ENCODE data around the gene SPEF1.

Gene SPEF1

DNA sequence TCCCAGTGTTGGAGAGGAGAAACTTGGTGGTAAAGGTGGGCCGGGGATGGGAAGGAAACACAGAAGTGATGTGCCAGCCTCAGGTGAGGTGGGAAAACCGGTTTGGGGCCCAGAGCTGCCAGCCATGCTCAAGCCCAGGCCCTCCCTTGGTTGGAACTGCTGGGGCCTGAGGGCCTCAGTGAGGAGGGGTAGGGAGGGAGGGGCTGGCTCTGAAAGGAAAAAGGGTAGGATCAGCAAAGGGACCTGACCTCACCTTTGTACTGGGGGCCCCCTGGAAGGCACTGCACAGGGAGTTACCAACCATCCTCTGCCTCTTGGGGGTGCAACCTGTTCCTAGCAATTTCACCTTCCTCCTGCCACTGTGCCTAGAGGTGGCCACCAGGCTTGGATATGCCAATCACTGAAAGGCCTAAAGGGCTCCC lies 1.8 kb upstream of the SPEF1 start:
- TF ChIP-seq, protein P1, sequence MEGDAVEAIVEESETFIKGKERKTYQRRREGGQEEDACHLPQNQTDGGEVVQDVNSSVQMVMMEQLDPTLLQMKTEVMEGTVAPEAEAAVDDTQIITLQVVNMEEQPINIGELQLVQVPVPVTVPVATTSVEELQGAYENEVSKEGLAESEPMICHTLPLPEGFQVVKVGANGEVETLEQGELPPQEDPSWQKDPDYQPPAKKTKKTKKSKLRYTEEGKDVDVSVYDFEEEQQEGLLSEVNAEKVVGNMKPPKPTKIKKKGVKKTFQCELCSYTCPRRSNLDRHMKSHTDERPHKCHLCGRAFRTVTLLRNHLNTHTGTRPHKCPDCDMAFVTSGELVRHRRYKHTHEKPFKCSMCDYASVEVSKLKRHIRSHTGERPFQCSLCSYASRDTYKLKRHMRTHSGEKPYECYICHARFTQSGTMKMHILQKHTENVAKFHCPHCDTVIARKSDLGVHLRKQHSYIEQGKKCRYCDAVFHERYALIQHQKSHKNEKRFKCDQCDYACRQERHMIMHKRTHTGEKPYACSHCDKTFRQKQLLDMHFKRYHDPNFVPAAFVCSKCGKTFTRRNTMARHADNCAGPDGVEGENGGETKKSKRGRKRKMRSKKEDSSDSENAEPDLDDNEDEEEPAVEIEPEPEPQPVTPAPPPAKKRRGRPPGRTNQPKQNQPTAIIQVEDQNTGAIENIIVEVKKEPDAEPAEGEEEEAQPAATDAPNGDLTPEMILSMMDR (conservative IDR thresholded peaks at IDR 0.05; ENCODE audit: low read depth, low read length) = no peak
- no peak for DNase-seq (ENCODE audit: low read depth)
- no peak overlapping the region for H3K4me3 ChIP-seq (ENCODE audit: low read depth, low read length)

DNA sequence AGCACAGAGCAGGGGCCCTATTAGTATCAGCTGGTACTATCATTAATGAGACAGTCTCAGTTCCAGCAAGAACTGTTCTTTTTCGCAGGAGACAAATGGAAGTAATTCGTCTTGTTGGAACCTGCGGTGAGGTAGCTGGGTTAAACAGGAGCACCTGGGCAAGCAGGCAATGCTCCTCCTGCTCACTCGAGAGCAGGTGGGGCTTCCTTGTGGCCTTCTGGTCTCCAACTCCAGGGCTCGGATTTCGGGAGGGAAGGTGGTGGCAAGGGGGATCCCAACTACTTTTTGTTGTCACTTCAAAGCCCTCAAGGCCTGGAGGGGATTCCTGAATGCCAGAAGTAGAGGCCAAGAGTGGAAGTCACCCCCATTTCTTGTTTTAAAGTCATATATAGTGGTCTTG lies 1.3 kb upstream of the SPEF1 start:
- H3K4me3 ChIP-seq (ENCODE audit: low read depth, low read length) = no peak overlapping the region
- TF ChIP-seq, protein P1 (conservative IDR thresholded peaks at IDR 0.05; ENCODE audit: low read depth, low read length) = no peak
- DNase-seq (ENCODE audit: low read depth) = no peak

DNA sequence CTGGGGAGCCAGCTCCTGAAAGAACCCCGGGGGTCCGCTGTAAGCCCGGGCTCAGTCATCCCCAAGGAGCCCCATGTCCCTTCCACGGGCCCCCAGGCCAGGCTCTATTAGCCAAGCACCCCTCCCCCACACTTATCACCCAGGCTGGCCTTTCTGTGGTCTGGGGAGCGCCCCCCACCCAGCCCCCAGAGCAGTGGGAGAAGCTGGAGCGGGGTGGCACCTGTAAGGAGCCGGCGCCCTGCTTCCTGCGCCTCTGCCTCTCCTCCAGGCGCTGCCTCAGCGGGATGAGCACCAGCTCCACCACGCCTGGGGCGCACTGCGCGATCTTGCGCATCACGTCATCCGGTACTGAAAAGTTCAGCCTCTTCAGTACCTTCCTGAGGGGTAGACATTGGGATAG lies 2.3 kb downstream of the SPEF1 start:
- DNase-seq (ENCODE audit: low read depth) = no peak
- H3K4me3 ChIP-seq (ENCODE audit: low read depth, low read length) = no peak overlapping the region
- TF ChIP-seq, protein P1 (conservative IDR thresholded peaks at IDR 0.05; ENCODE audit: low read depth, low read length) = no peak

DNA sequence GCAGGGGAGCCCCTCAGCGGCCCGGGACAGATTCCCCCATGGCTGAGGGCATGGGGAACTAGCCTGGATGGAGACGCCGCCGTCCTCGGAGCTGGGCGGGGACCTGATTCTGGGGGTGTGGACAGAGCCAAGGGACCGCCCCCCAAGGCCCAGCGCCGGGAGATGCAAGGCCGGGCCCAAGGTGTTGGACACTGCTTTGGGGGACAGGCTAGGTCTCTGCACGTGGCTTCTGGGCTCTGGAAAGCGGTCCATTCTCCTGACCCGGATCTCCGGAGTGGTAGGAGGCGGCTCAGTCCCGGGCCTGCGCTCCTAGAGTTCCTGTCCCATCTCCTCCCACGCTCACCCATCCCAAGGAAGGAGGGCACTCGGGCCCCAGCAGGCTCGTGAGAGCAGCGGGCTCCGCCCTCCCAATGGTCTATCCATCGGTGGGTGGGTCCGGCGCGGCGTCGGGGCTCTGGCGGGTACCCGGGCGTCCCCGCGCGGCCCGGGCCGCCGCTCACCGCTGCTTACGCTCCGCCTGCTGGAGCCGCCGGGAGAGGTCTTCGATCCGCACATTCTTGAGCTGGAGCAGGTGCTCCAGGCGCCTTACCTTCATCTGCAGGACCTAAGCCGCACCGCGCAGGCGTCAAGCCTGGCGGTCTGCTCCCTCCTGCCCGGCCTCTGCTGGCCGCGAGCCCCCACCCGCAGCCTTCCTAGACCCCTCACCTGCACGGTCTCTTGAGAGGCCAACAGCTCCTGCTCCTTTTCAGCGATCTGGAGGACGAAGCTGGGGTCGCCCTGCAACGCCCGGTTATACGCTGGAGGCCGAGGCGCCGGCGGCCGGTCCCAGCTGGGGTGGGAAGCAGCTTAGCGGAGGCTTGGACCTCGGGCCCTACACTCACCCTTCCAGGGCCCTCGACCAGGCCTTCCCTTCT lies 3.3 kb downstream of the SPEF1 start:
- peak overlapping the region; percentile 54 for H3K4me3 ChIP-seq (ENCODE audit: low read depth, low read length)
- DNase-seq (ENCODE audit: low read depth) = peak; percentile 35
- TF ChIP-seq, protein P1 (conservative IDR thresholded peaks at IDR 0.05; ENCODE audit: low read depth, low read length) = no peak

DNA sequence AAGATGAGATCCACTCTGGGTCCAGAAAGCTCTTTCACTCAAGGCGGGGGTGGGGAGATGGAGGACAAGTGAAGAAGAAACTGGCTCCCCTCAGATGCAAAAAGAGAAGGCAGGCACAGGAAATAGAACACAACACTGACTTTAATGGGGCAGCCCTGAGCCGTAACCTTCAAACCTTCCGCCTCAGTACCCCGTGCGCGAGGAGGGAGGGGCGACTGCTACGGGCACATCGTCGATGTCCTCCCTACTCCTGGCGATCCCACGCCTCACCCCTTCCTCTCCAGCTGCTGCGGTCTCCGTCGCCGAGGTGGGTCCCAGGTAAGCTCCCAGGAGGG lies 3.9 kb downstream of the SPEF1 start:
- TF ChIP-seq, protein P1 (conservative IDR thresholded peaks at IDR 0.05; ENCODE audit: low read depth, low read length) = no peak
- no peak for DNase-seq (ENCODE audit: low read depth)
- peak overlapping the region; percentile 54 for H3K4me3 ChIP-seq (ENCODE audit: low read depth, low read length)

DNA sequence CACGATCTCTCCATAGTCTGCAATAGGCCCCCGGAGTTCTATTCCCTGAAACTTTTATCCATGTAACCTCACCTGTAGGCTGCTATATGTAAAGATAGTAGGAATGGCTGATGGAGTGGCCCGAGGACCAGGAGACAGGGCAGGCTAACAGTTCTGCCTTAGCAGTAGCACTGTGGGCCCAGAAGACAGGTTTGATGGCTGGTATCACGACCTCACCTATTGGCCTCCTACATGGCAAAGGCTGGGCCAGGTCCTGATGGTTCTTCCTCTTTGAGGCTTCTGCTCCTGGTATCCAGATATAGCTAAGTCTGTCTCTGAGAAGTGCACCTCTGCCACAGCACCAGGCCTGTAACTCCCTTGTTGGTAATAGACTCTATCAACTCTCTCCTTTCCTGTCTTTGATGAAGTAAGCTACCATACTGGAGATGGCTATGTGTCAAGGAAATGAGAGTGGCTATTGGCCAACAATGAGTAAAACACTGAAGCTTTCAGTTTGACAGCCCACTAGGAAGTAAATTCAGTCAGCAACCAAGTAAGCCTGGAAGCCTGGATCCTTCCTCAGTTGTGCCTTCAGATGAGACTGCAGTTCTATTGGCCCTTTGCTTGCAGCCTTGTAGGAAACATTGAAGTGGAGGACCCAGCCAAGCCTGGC lies 5.7 kb downstream of the SPEF1 start:
- TF ChIP-seq, protein P1 (conservative IDR thresholded peaks at IDR 0.05; ENCODE audit: low read depth, low read length) = no peak
- H3K4me3 ChIP-seq (ENCODE audit: low read depth, low read length) = no peak overlapping the region
- DNase-seq (ENCODE audit: low read depth) = no peak

All from choroid plexus epithelial cell (primary cell).